ENCODE measurements around the gene ACTN1.

Gene ACTN1

DNA sequence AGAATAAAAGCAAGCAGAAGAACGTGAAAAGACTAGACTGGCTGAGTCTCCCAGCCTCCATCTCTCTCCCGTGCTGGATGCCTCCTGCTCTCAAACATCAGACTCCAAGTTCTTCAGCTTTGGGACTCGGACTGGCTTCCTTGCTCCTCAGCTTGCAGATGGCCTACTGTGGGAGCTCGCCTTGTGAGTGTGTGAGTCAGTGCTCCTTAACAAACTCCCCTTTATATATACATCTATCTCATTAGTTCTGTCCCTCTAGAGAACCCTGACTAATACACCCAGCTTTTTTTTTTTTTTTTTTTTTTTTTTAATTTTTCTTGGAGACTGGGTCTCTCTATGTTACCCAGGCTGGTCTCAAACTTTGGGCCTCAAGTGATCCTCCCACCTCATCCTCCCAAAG, 46.9 kb downstream of the ACTN1 start:
- no peak for DNase-seq

DNA sequence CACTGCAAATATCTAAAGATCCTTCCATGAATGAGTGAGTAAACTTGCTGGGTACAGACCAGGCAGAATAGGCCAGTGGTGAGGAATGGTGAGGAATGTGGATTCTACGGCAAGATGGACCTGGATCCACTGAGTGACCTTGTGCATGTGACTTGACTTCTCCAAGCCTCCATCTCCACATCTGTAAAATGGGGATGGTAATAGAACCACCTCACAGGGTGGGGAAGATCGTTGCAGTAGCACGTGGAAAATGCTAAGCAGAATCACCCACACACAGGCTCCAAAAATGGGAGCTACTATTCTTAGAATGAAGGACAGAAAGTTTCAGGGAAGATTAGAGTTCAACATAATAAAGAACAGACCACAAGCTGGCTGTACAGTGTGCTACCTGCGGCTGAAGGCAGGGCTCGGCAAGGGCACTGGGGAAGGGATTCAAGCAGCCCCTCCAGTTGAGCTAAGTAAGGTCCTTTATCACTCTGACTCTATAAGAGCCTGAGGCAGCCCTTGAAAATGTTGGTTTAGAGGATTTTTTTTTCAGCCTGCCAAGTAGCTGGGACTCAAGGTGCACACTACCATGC, 47.5 kb downstream of the ACTN1 start:
- DNase-seq, result no peak

DNA sequence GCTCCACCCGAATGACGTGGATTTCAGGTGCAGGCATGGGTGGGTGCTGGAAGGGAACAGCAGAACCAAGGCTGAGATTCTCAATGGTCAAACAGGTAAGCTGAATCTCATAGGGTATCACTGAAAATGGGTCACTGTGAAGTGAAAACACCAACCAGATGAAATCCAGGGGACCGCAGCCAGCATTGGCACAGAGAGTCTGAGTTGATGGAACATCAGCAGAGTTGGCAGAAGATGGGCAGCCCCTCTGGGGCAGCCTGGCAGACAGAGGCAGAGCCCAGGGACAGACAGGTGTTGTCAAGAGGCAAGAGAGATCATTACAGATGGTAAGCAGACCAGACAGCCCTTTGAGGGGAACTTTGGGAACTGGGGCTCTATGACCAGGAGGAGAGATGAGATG, 48.0 kb downstream of the ACTN1 start:
- DNase-seq, result no peak

- DNase-seq, result no peak
These were observed 49.3 kb downstream of the ACTN1 start for GRCh38 chr14:68929623-68930307.

DNA sequence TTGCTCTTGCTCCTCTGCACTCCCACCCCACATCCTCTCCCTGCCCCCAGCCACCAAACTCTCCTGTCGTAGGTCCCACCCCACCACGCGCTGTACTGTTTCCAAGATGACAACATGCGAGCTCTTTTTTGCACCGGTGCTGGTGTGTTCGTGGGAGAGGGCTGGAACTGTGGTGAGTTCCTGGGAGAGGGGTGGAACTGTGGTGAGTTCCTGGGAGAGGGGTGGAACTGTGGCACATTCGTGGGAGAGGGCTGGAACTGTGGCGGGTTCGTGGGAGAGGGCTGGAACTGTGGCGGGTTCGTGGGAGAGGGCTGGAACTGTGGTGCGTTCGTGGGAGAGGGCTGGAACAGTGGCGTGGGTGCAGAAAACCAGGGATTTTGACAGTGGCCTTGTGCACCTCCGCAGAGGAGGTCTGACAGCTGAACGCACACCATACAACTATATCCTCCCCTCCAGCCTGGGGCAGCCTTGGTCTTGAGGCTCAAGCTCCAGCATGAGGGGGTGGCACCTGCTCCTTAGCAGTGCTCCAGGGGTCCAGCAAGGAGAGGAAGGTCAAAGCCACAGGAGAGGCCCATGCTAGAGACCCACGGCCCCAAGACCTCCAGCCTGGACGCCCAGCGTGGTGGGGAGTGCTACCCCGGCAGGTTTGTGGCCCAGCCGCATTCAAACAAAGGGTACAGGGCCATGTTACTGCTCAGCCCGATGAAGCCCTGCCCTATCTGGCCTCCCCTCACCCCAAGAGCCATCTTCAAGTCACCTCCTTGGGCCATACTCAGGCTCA, 50.1 kb downstream of the ACTN1 start:
- no peak for DNase-seq

DNA sequence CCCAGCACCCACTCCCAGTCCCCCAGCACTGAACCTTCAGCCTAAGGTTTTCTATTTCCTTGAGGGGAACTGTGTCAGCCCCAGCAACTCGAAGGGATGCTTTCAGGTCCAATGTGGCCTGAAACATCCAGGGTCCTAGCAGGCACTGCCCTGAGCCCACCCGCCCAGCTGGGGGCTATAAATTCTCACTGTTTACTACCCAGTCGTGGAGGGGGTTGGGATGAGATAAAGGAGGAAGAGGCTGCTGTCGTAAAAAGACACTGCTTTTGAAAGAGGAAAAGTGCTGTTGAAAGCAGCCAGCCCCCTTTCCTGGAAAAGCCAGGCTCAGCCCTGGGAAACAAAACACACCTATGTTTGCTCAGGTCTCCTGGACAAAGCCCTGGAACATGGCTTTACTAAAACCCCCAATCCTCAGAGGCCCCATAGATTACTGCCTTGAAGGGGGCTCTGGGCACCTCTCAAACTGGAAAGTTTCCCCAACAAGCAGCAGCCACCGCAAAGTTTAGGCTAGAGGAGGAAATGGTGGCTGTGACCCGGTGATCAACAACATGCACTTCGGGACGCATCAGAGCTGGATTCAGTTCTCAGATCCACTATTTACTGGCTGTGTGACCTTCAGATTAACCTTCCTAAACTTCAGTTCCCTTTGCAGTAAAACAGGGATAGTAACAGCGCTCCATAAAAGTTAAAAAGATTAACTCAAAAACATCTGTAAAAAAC, 51.0 kb downstream of the ACTN1 start:
- no peak for DNase-seq

GRCh38 chr14:68927089-68927488, 52.0 kb downstream of the ACTN1 start:
- DNase-seq, result no peak

- no peak for DNase-seq
These were observed 52.9 kb downstream of the ACTN1 start for GRCh38 chr14:68926236-68926635.

- DNase-seq, result no peak
These were observed 53.7 kb downstream of the ACTN1 start for GRCh38 chr14:68925373-68925772.

GRCh38 chr14:68924186-68925158, 54.6 kb downstream of the ACTN1 start:
- no peak for DNase-seq

DNA sequence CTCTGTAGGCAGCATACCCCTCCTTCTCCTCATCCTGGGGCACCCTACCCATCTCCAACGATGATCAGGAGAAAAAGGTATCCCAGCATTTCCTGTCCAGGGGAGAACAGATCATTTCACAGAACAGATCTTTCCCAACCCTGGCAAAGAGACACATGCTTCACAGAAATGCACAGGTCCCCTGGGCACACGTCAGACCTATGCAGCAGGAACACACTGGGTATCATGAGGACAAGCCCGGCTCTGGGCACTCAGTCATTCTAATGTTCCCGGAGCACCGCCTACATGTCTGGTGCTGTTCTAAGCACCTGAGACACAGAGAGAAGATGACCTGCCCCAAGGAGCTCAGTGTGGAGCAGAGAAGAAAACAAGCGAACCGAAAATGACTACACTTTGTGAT, 56.2 kb downstream of the ACTN1 start:
- no peak for DNase-seq

- no peak for DNase-seq
These were observed 56.9 kb downstream of the ACTN1 start for GRCh38 chr14:68922201-68922621.

- DNase-seq, result no peak
These were observed 57.4 kb downstream of the ACTN1 start for GRCh38 chr14:68921666-68922065.

- DNase-seq, result no peak
These were observed 58.1 kb downstream of the ACTN1 start for GRCh38 chr14:68921049-68921448.

- DNase-seq, result no peak
These were observed 59.8 kb downstream of the ACTN1 start for GRCh38 chr14:68919129-68919927.

- DNase-seq, result no peak
These were observed 60.5 kb downstream of the ACTN1 start for GRCh38 chr14:68918612-68919011.

DNA sequence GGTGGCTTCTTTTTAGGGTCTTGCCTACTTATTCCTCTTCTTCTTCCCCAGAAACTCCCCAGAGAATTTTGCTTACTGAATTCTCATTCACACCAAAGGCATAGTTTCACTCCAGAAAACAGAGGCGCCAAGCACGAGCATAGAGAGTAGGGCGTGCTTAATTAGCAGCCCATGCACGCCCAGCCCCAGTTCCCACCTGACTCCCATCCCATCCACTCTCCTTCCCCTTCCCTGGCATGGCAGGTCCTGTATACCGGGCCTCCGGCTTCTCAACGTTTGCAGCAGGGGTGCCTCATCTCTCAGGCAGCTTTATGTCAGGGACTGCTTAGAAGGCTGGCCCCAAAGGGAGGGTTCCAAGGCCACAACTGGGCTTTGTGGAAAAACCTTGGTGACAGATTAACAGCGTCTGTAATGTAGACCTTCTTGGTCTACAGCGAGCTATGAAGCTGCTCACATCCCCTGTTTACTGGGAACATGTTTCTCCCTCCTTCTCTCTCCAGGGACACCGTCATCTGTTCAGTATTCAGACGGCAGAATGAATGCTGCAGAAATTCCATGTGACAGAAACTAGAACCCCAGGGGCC, 62.7 kb downstream of the ACTN1 start:
- DNase-seq, result no peak

DNA sequence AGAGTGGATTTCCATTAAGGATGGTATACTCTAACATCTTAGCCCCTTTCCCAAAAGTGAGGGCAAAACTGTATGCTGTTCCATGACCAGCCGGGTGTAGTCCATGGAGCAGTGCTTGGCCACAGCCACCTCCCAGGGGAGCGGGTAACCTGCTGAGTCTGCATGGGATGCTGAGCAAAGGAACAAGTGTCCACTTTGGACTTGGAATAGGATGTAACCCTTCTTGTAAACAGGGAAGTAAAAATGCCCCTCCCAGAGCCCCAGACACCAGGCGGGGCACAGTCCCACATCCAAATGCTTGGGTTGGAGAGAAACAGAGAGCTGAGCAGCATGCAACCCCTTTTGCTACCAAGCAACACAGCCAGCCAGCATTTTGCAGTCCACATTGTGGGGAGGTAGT, 65.6 kb downstream of the ACTN1 start:
- no peak for DNase-seq

DNA sequence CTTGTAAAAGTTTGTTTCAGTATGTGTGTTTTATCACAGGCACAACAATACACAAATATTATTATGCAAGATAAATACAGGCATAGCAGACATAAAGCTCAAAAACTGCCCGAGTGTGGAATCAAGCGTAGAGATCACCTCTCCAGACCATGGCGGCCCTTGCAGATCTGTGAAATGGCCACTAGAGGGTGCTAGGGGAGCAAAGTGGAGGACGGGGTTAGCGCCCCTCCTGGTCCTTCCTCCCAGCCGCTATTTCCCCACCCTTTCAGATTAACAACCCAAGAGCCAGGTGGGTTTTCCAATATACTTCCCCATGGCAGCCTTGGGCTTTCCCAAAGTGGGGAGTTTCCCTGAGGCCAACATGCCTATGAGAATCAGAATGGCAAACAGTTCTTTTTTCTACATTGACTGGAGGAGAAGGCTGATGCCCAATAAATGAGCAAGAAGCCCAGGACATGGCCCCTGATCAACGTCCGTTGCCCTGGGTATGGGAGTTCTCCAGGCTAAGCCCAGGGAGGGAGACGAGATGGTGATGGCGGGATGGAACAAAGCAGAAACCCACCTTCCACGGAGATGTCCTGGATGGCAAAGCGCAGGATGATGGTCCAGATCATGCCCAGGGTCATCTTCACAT, 67.4 kb downstream of the ACTN1 start:
- DNase-seq, result peak; percentile 69

DNA sequence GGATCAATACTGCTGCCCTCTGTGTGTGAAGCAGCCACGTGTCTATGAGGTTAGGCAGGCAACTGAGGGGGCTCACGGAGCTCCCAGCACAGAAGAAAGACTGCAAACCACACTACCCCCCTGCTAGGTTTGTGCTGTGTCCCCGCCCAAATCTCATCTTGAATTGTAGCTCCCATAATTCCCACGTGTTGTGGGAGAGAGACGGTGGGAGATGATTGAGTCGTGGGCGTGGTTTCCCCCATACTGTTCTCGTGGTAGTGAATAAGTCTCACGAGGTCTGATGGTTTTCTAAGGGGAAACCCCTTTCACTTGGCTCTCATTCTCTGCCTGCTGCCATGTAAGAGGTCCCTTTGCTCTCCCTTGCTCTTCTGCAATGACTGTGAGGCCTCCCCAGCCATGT, 68.6 kb downstream of the ACTN1 start:
- no peak for DNase-seq

DNA sequence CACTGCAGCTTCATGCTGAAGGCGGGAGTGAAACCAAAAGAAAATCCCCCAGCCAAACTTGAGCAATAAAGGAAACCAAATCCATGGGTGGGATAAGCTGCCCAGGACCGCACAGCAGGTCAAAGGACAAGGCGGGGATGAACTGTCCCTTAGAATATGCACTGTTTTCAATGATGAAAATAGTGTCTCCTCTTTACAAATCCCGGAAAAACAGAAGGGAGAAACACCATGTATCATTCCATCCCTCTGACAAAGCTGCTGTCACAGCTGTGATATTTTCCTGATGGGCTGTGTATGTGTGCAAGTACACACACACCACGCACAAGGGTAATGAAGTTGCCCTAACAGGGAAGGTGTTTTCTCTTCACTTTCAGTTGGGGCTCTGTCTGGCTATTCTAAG, 70.3 kb downstream of the ACTN1 start:
- no peak for DNase-seq
